GM23248 (cell line): Measurements from ENCODE around the gene LTB4R. TPM values are rescaled to one million over a fixed set of nuclear protein-coding genes. Genes with fewer than 3 reads are reported as not detected.

Experiments used
- DNase-seq: peaks from one replicate; pipeline ENCODE4 v3.0.0-alpha.2; 2015
- H2AFZ ChIP-seq: fragments of 200-600 bp; sonication (generic); 2 replicates; pipeline ENCODE4 v1.6.1; 2016; ENCODE audit warnings: antibody characterized with exemption
- H3F3A ChIP-seq: fragments of 200-600 bp; sonication (generic); 2 replicates; pipeline ENCODE4 v1.6.1; 2016; ENCODE audit warnings: mild to moderate bottlenecking, antibody characterized with exemption, mixed run types; ENCODE audit not compliant: insufficient read depth
- H3K27ac ChIP-seq: fragments of 200-600 bp; sonication (generic); 2 replicates; pipeline ENCODE4 v1.5.1; 2016; ENCODE audit warnings: mild to moderate bottlenecking
- H3K27me3 ChIP-seq: fragments of 200-600 bp; sonication (generic); replicated peaks from 2 replicates; pipeline ENCODE4 v1.6.1; 2016; ENCODE audit warnings: mild to moderate bottlenecking; ENCODE audit not compliant: insufficient read depth
- H3K36me3 ChIP-seq: fragments of 200-600 bp; sonication (generic); 2 replicates; pipeline ENCODE4 v1.6.1; 2016; ENCODE audit warnings: low read depth, mild to moderate bottlenecking
- H3K4me1 ChIP-seq: fragments of 200-600 bp; sonication (generic); 2 replicates; pipeline ENCODE4 v1.6.1; 2016; ENCODE audit warnings: mild to moderate bottlenecking; ENCODE audit not compliant: insufficient read depth
- H3K4me2 ChIP-seq: fragments of 200-600 bp; sonication (generic); one replicate; pipeline ENCODE4 v1.6.1; 2016; ENCODE audit warnings: mild to moderate bottlenecking; ENCODE audit not compliant: unreplicated experiment
- H3K4me3 ChIP-seq: fragments of 200-600 bp; sonication (generic); 2 replicates; pipeline ENCODE4 v1.5.1; 2016; ENCODE audit warnings: mild to moderate bottlenecking
- H3K79me2 ChIP-seq: fragments of 200-600 bp; sonication (generic); 2 replicates; pipeline ENCODE4 v1.6.1; 2016; ENCODE audit warnings: mild to moderate bottlenecking; ENCODE audit not compliant: insufficient read depth
- H3K9ac ChIP-seq: fragments of 200-600 bp; sonication (generic); 2 replicates; pipeline ENCODE4 v1.6.1; 2016; ENCODE audit warnings: mild to moderate bottlenecking
- H3K9me2 ChIP-seq: fragments of 200-600 bp; sonication (generic); 2 replicates; pipeline ENCODE4 v1.6.1; 2016; ENCODE audit warnings: mixed run types, mild to moderate bottlenecking, moderate library complexity; ENCODE audit not compliant: insufficient read depth
- H3K9me3 ChIP-seq: fragments of 200-600 bp; sonication (generic); one replicate; pipeline ENCODE4 v1.6.1; 2017; ENCODE audit warnings: low read depth
- H4K20me1 ChIP-seq: fragments of 200-600 bp; sonication (generic); 2 replicates; pipeline ENCODE4 v1.6.0; 2016; ENCODE audit not compliant: insufficient read depth
- EZH2 ChIP-seq: fragments of 200-600 bp; sonication (generic); IDR thresholded peaks from 2 replicates; pipeline ENCODE4 v1.6.1; 2018; ENCODE audit warnings: antibody characterized with exemption, mild to moderate bottlenecking; ENCODE audit not compliant: insufficient read depth, poor library complexity, severe bottlenecking
- EZH2phosphoT487 ChIP-seq: fragments of 200-600 bp; sonication (generic); IDR thresholded peaks from 2 replicates; pipeline ENCODE4 v1.6.1; 2018; ENCODE audit warnings: antibody characterized with exemption, moderate library complexity, mild to moderate bottlenecking, low read depth; ENCODE audit not compliant: insufficient read depth
- WGBS, 2 experiments: methylation state at CpG; one replicate each; pipeline ENCODE4 v1.1.6; 2015 to 2017; ENCODE audit warnings: low lambda C conversion rate in 2 of 2, low coverage in 1 of 2; ENCODE audit errors: missing lambda C conversion rate in 2 of 2; 5-methylcytosine and 5-hydroxymethylcytosine counted together
- in situ Hi-C: fragments of 300-500 bp; cut with MboI; formaldehyde crosslinking; loops from 2 replicates; pipeline ENCODE4 v1.15.0; 2020
- polyA plus RNA-seq: library from polyadenylated mRNA; unstranded; fragments of >200 nt; fragmentation: Nextera tagmentation; extraction: Ambion mirVana; gene quantifications from 2 replicates; pipeline ENCODE4 v1.2.1, GENCODE V29; 2016
- total RNA-seq: library from RNA; depleted of rRNA; stranded (reverse); fragments of >200 nt; shearing (Covaris generic); gene quantifications from 2 replicates; pipeline ENCODE4 v1.2.3, GENCODE V29; 2014

LTB4R gene
- total and polyA plus RNA-seq, 2 experiments from 2014 or later, result 1.1 to 2.4 TPM

DNA sequence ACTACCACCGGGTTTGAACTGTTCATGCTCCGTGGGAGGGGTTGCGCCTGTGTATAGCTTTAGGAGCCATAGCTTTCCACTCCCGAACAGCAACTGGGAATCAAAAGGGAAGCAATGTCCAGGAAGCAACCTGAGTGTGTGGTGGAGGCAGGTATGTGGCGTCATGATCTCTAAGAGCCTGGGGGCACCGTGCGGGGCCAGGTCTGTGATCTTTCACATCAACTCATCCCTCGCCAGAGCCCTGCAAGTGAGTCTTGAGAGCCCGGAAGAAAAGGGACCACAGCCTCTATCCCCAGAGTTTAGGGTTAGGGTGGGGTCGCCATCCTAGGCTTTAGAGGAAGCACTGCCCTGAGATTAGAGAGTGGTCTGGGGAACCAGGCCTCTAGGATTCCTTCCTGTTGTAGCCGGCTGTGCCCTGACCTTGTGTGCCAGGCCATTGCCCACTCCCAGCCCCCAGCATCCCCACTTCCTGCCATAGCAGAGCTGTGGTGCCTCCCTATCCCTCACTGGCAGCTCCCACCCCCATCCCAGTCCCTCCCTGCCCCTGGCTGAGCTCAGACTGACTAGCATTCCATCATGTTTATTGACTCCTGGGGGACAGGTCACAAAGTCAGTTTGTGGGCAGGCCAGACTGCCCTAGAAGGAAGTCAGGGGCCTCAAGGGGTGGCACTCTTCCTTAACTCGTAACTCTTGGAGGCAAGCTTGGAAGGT is 24.3 kb downstream of the LTB4R start:
- H3F3A ChIP-seq, result no peaks in the 10 kb centered on the region
- no peaks in the 10 kb centered on the region for H3K9me2 ChIP-seq
- in situ Hi-C loops, result loop anchor here (5.0 kb wide), 1 partner anchor 102 kb away; no protein-coding TSS in a partner anchor
- H3K9ac ChIP-seq, result no peak overlapping the region
- no peaks in the 10 kb centered on the region for H3K79me2 ChIP-seq
- no peaks in the 10 kb centered on the region for H3K27me3 ChIP-seq
- DNase-seq, result no peak
- TF ChIP-seq EZH2phosphoT487 (no peak), EZH2 (no peak)
- no peak overlapping the region for H3K27ac ChIP-seq
- H3K36me3 ChIP-seq, result no peaks in the 10 kb centered on the region
- no peak overlapping the region for H3K4me2 ChIP-seq
- H2AFZ ChIP-seq, result no peak overlapping the region
- no peaks in the 10 kb centered on the region for H3K9me3 ChIP-seq
- no peak overlapping the region for H3K4me3 ChIP-seq
- WGBS, 2 experiments, result 86 to 88% methylated on average over 11 to 12 of the region's 12 CpGs
- no peaks in the 10 kb centered on the region for H4K20me1 ChIP-seq
- H3K4me1 ChIP-seq, result peaks cover 7% of the 10 kb centered on the region; the same call in 1 of the 2 replicates

DNA sequence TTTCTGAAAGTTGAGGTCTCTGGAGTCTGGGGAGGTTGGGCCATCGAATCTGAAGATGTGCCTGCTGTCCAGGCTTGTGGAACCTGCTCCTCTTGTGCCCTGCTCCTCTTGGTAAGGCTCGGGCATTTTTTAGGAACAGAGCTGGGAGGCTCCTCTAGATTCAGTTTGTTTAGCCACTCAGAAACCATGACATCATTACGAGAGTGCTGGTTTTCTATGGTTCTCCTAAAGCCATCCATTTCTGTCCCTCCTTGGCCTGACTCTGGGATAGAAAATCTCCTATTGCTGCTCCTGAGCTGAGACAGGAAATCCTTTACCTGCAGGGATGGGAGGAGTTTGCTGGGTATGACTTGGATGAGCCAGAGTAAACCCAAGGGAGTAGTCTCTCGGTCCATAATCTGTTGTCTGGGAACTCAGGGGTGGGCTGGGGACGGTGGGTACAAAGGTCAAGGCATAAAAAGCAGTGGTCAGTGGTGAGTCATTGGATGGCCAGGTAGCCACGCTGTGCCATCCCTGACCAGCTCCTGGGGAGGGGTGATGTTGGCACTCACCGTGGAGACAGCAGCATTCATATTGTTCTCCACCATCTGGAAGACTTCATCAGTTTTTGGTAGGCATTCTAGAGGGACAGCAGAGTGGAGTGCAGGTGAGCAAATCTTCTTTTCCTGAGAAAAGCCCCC is 26.0 kb downstream of the LTB4R start:
- no peak overlapping the region for H3K4me2 ChIP-seq
- H4K20me1 ChIP-seq, result no peaks in the 10 kb centered on the region
- no peak overlapping the region for H3K4me3 ChIP-seq
- H2AFZ ChIP-seq, result no peak overlapping the region
- H3K27me3 ChIP-seq, result no peaks in the 10 kb centered on the region
- no peaks in the 10 kb centered on the region for H3F3A ChIP-seq
- H3K4me1 ChIP-seq, result peaks cover 7% of the 10 kb centered on the region; the same call in 1 of the 2 replicates
- H3K36me3 ChIP-seq, result no peaks in the 10 kb centered on the region
- in situ Hi-C loops, result loop anchor here (5.0 kb wide), 1 partner anchor 100 kb away; no protein-coding TSS in a partner anchor
- H3K9me2 ChIP-seq, result no peaks in the 10 kb centered on the region
- H3K79me2 ChIP-seq, result no peaks in the 10 kb centered on the region
- TF ChIP-seq EZH2, result no peak
- TF ChIP-seq EZH2phosphoT487, result no peak
- WGBS, 2 experiments, result 81 to 84% methylated on average over 7 of the region's 7 CpGs
- no peak overlapping the region for H3K27ac ChIP-seq
- no peak for DNase-seq
- H3K9me3 ChIP-seq, result no peaks in the 10 kb centered on the region
- H3K9ac ChIP-seq, result no peak overlapping the region

DNA sequence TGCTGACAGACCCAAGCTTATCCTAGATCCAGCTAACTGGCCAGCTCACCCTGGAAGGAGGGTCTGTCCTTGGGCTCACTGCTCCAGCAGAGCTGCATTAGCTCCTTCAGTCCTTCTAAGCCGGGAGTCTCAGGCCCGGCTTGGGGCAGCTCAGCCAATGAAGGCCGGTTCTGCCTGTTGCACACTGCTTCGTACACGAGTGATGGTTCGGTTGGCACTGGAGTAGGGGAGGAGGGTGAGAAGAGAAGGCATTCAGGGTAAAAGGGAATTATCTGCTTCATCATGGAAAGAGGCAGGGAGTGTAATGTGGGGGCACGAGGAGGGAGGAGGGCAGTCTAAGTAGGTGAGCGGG is 26.5 kb downstream of the LTB4R start:
- in situ Hi-C loops, result loop anchor here (5.0 kb wide), 1 partner anchor 100 kb away; no protein-coding TSS in a partner anchor
- Histone ChIP-seq H3K9ac (no peak overlapping the region), H3K4me3 (no peak overlapping the region), H4K20me1 (no peaks in the 10 kb centered on the region), H3K9me2 (no peaks in the 10 kb centered on the region), H3K36me3 (no peaks in the 10 kb centered on the region), H3F3A (no peaks in the 10 kb centered on the region), H3K4me2 (no peak overlapping the region), H3K4me1 (peaks cover 7% of the 10 kb centered on the region; the same call in 1 of the 2 replicates), H3K79me2 (no peaks in the 10 kb centered on the region), H3K27me3 (no peaks in the 10 kb centered on the region), H3K9me3 (no peaks in the 10 kb centered on the region), H2AFZ (no peak overlapping the region), H3K27ac (no peak overlapping the region)
- DNase-seq, result no peak
- no peak for TF ChIP-seq EZH2
- no peak for TF ChIP-seq EZH2phosphoT487
- 88 to 92% methylated on average over 8 of the region's 8 CpGs for WGBS, 2 experiments

DNA sequence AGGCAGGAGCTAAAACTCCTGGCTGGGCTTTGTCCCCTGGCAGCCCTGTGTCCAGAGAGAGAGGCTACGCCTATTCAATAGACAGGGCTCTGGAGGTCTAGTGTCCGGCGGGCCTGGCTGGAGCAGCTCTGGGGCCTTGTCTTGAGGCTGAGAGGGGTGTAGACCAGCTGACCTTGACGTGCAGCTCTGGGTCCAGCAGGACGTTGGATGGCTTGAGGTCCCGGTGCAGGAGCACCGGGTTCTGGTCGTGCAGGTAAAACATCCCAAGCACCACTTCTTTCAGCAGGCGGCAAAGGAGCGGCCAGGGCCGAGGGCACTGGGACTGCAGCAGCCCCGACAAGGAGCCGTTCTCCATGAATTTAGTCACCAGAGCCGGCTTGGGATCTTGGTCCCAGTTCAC is 27.5 kb downstream of the LTB4R start:
- no peaks in the 10 kb centered on the region for H3K9me3 ChIP-seq
- no peaks in the 10 kb centered on the region for H4K20me1 ChIP-seq
- no peak overlapping the region for H3K27ac ChIP-seq
- no peak for DNase-seq
- peaks cover 6% of the 10 kb centered on the region; the same call in 1 of the 2 replicates for H3K4me1 ChIP-seq
- WGBS, 2 experiments, result 73 to 81% methylated on average over 14 of the region's 14 CpGs
- TF ChIP-seq EZH2phosphoT487 (no peak), EZH2 (no peak)
- no peaks in the 10 kb centered on the region for H3K36me3 ChIP-seq
- peak overlapping the region; percentile 73 for H3K4me3 ChIP-seq
- H3F3A ChIP-seq, result no peaks in the 10 kb centered on the region
- peak overlapping the region; percentile 83 for H3K4me2 ChIP-seq
- in situ Hi-C loops, result loop anchor here (5.0 kb wide), 1 partner anchor 98 kb away; no protein-coding TSS in a partner anchor
- H3K9ac ChIP-seq, result no peak overlapping the region
- H3K27me3 ChIP-seq, result no peaks in the 10 kb centered on the region
- no peaks in the 10 kb centered on the region for H3K79me2 ChIP-seq
- peak overlapping the region; percentile 90; the same call in 1 of the 2 replicates for H2AFZ ChIP-seq
- no peaks in the 10 kb centered on the region for H3K9me2 ChIP-seq
